C4-2B (cell line): ENCODE measurements around the gene VGLL4.

Experiments used
- CTCF ChIP-seq: fragments of 450-650 bp; conservative IDR thresholded peaks from 2 replicates; pipeline ENCODE4 v1.5.1; 2017; ENCODE audit warnings: mild to moderate bottlenecking
- ZFX ChIP-seq: fragments of 450-650 bp; IDR thresholded peaks from 2 replicates; pipeline ENCODE4 v1.6.1; 2017

- no peak for TF ChIP-seq CTCF
- no peak for TF ChIP-seq ZFX
Observed at GRCh38 chr3:11560746-11561145, 83.0 kb downstream of the VGLL4 start.
